ENCODE results near the gene SYDE2.
"Not testable (repeated sequence)": the region's sequence is repeated elsewhere in the genome, so short reads cannot be mapped to it uniquely, and the experiment has no call there.

The SYDE2 gene

GRCh38 chr1:85219853-85220610 is 19.2 kb upstream of the SYDE2 start:
- DNase-seq (ENCODE audit: low read depth in 2 of 2): no peak

GRCh38 chr1:85216697-85217096 is 15.9 kb upstream of the SYDE2 start:
- no peak for DNase-seq (ENCODE audit: low read depth in 2 of 2)

- no peak for DNase-seq (ENCODE audit: low read depth in 2 of 2)
These were observed 13.8 kb upstream of the SYDE2 start for GRCh38 chr1:85214654-85215053.

GRCh38 chr1:85208488-85208887 is 7.7 kb upstream of the SYDE2 start:
- no peak for DNase-seq (ENCODE audit: low read depth in 2 of 2)

- no peak for DNase-seq (ENCODE audit: low read depth in 2 of 2)
These were observed 2.9 kb upstream of the SYDE2 start for GRCh38 chr1:85203573-85204171.

GRCh38 chr1:85202864-85203255 is 2.0 kb upstream of the SYDE2 start:
- no peak for DNase-seq (ENCODE audit: low read depth in 2 of 2)

- DNase-seq (ENCODE audit: low read depth in 2 of 2): no peak
These were observed 1.5 kb upstream of the SYDE2 start for GRCh38 chr1:85202092-85202863.

GRCh38 chr1:85201340-85202091 is 700 bp upstream of the SYDE2 start:
- peak; percentile 24 to 36 for DNase-seq (ENCODE audit: low read depth in 2 of 2)

- DNase-seq (ENCODE audit: low read depth in 2 of 2): no peak
These were observed 951 bp downstream of the SYDE2 start for GRCh38 chr1:85199667-85200462.

- DNase-seq (ENCODE audit: low read depth in 2 of 2): no peak
These were observed 2.0 kb downstream of the SYDE2 start for GRCh38 chr1:85198864-85199263.

GRCh38 chr1:85196358-85196757 is 4.5 kb downstream of the SYDE2 start:
- no peak for DNase-seq (ENCODE audit: low read depth in 2 of 2)

- no peak for DNase-seq (ENCODE audit: low read depth in 2 of 2)
These were observed 5.1 kb downstream of the SYDE2 start for GRCh38 chr1:85195703-85196102.

- DNase-seq (ENCODE audit: low read depth in 2 of 2): not testable (repeated sequence)
These were observed 8.7 kb downstream of the SYDE2 start for GRCh38 chr1:85192129-85192528.

- no peak for DNase-seq (ENCODE audit: low read depth in 2 of 2)
These were observed 11.7 kb downstream of the SYDE2 start for GRCh38 chr1:85189120-85189519.

- no peak for DNase-seq (ENCODE audit: low read depth in 2 of 2)
These were observed 12.3 kb downstream of the SYDE2 start for GRCh38 chr1:85188530-85188929.

GRCh38 chr1:85187021-85187420 is 13.8 kb downstream of the SYDE2 start:
- DNase-seq (ENCODE audit: low read depth in 2 of 2): not testable (repeated sequence)

- DNase-seq (ENCODE audit: low read depth in 2 of 2): no peak
These were observed 16.6 kb downstream of the SYDE2 start for GRCh38 chr1:85184245-85184644.

GRCh38 chr1:85182700-85183099 is 18.1 kb downstream of the SYDE2 start:
- DNase-seq (ENCODE audit: low read depth in 2 of 2): no peak

GRCh38 chr1:85180869-85181268 is 19.9 kb downstream of the SYDE2 start:
- DNase-seq (ENCODE audit: low read depth in 2 of 2): no peak

- DNase-seq (ENCODE audit: low read depth in 2 of 2): no peak
These were observed 21.3 kb downstream of the SYDE2 start for GRCh38 chr1:85179522-85179921.

GRCh38 chr1:85178396-85178795 is 22.4 kb downstream of the SYDE2 start:
- DNase-seq (ENCODE audit: low read depth in 2 of 2): no peak
